B cell (primary cell): Measurements from ENCODE around the gene CAMTA1. TPM values are rescaled to one million over a fixed set of nuclear protein-coding genes. Genes with fewer than 3 reads are reported as not detected.

Source experiments
- ATAC-seq: fragments of 200-7000 bp; cut with Tn5 transposase; one replicate; pipeline ENCODE4 v1.10.0; 2021; ENCODE audit warnings: low read depth, mild to moderate bottlenecking, moderate number of reproducible peaks, moderate library complexity
- CTCF ChIA-PET: fragments of 350-600 bp; sonication (Branson Sonifier 250); formaldehyde crosslinking; loops from one replicate; lab custom pipeline; 2021; ENCODE audit warnings: antibody characterized with exemption, inconsistent platforms; lab: Charles Lee
- POLR2A ChIA-PET: fragments of 350-600 bp; sonication (Branson Sonifier 250); formaldehyde crosslinking; loops from one replicate; lab custom pipeline; 2021; ENCODE audit warnings: antibody characterized with exemption; lab: Charles Lee
- DNase-seq: peaks from one replicate; pipeline ENCODE4 v3.0.0; 2013
- H2AFZ ChIP-seq: 2 replicates; pipeline ENCODE4 v1.6.1; 2012; ENCODE audit warnings: mild to moderate bottlenecking, low read depth, low read length; ENCODE audit not compliant: insufficient read depth, poor library complexity, severe bottlenecking
- H3K27ac ChIP-seq, 2 donors: 1 replicate in 1 of 2; 2 replicates in 1 of 2; pipeline ENCODE4 v1.5.1; 2012 to 2013; ENCODE audit warnings: low read length in 2 of 2, mild to moderate bottlenecking in 2 of 2, moderate library complexity in 1 of 2
- H3K27me3 ChIP-seq, 4 experiments: fragments of 200-600 bp in 1 of 4; sonication (generic) in 1 of 4; replicated peaks in 1 of 4; 1 replicate in 2 of 4; 2 replicates in 2 of 4; pipeline versions ENCODE4 v1.6.1 to v1.7.0; 2013 to 2016; ENCODE audit warnings: low read length in 3 of 4, mild to moderate bottlenecking in 2 of 4, mixed read lengths in 1 of 4, moderate library complexity in 1 of 4; ENCODE audit not compliant: insufficient read depth in 4 of 4, control insufficient read depth in 3 of 4; ENCODE audit errors: control extremely low read depth in 1 of 4
- H3K36me3 ChIP-seq, 2 experiments: replicated peaks in 1 of 2; 1 replicate in 1 of 2; 2 replicates in 1 of 2; pipeline versions ENCODE4 v1.6.1 to v1.7.1; 2013; ENCODE audit warnings: low read length in 1 of 2; ENCODE audit not compliant: insufficient read depth in 2 of 2, control insufficient read depth in 1 of 2; ENCODE audit errors: control extremely low read depth in 1 of 2, extremely low read depth in 1 of 2
- H3K4me1 ChIP-seq, 2 donors: fragments of 200-600 bp in 1 of 2; sonication (generic) in 1 of 2; 1 replicate in 1 of 2; 2 replicates in 1 of 2; pipeline versions ENCODE4 v1.5.1 to v1.6.1; 2013 to 2017; ENCODE audit warnings: low read length in 2 of 2; ENCODE audit not compliant: control insufficient read depth in 2 of 2, insufficient read depth in 2 of 2
- H3K4me2 ChIP-seq: replicated peaks from 2 replicates; pipeline ENCODE3; 2012; ENCODE audit warnings: mild to moderate bottlenecking, low read depth, low read length; ENCODE audit not compliant: poor library complexity, severe bottlenecking
- H3K4me3 ChIP-seq, 5 experiments: fragments of 200-600 bp in 1 of 5; sonication (generic) in 1 of 5; 1 replicate in 3 of 5; 2 replicates in 2 of 5; pipeline versions ENCODE4 v1.5.1 to v1.7.0; 2011 to 2016; ENCODE audit warnings: low read length in 4 of 5, mild to moderate bottlenecking in 4 of 5, low read depth in 2 of 5, control low read depth in 1 of 5, moderate library complexity in 1 of 5; ENCODE audit not compliant: insufficient read depth in 1 of 5; ENCODE audit errors: control extremely low read depth in 1 of 5, extremely low read depth in 1 of 5
- H3K79me2 ChIP-seq: fragments of 200-600 bp; sonication (generic); one replicate; pipeline ENCODE4 v1.6.0; 2016; ENCODE audit warnings: low read length; ENCODE audit not compliant: control insufficient read depth, insufficient read depth
- H3K9ac ChIP-seq: fragments of 200-600 bp; sonication (generic); 2 replicates; pipeline ENCODE4 v1.6.1; 2017; ENCODE audit warnings: mild to moderate bottlenecking, low read length, moderate library complexity
- H3K9me3 ChIP-seq, 3 donors: one replicate each; pipeline versions ENCODE4 v1.6.1 to v1.7.1; 2013; ENCODE audit warnings: low read length in 2 of 3; ENCODE audit not compliant: control insufficient read depth in 2 of 3, insufficient read depth in 1 of 3; ENCODE audit errors: control extremely low read depth in 1 of 3
- H4K20me1 ChIP-seq: 2 replicates; pipeline ENCODE4 v1.6.0; 2012; ENCODE audit warnings: mild to moderate bottlenecking, low read length; ENCODE audit not compliant: insufficient read depth, control insufficient read depth, poor library complexity, severe bottlenecking
- H3K27ac Mint-ChIP-seq: one replicate; pipeline ENCODE4 v1.8.0; 2021; ENCODE audit warnings: mixed read lengths
- H3K27me3 Mint-ChIP-seq: one replicate; pipeline ENCODE4 v1.8.0; 2021; ENCODE audit warnings: mixed read lengths
- H3K4me1 Mint-ChIP-seq: one replicate; pipeline ENCODE4 v1.8.0; 2021; ENCODE audit warnings: mixed read lengths
- H3K4me3 Mint-ChIP-seq: one replicate; pipeline ENCODE4 v1.8.0; 2021; ENCODE audit warnings: mixed read lengths
- H3K9me3 Mint-ChIP-seq: one replicate; pipeline ENCODE4 v1.8.0; 2022; ENCODE audit warnings: mixed read lengths; ENCODE audit not compliant: insufficient read depth
- CTCF ChIP-seq: fragments of 200-600 bp; IDR thresholded peaks from one replicate; pipeline ENCODE4 v1.8.0; 2022; ENCODE audit warnings: antibody characterized with exemption, mild to moderate bottlenecking
- EZH2 ChIP-seq: IDR thresholded peaks from 2 replicates; pipeline ENCODE4 v1.6.1; 2012; ENCODE audit warnings: borderline replicate concordance, low read depth, mild to moderate bottlenecking, moderate library complexity, low read length; ENCODE audit not compliant: insufficient read depth, poor library complexity, severe bottlenecking
- WGBS: methylation state at CpG from one replicate; pipeline ENCODE4 v1.1.5; 2013; ENCODE audit warnings: missing lambda C conversion rate; ENCODE audit not compliant: insufficient coverage; 5-methylcytosine and 5-hydroxymethylcytosine counted together
- intact Hi-C: fragments of 100-400 bp; cut with micrococcal nuclease; formaldehyde crosslinking; loops from one replicate; pipeline ENCODE4 v1.10.0; 2022
- polyA plus RNA-seq: library from polyadenylated mRNA; depleted of rRNA; stranded (reverse); fragments of >200 nt; gene quantifications from 2 replicates; pipeline ENCODE4 v1.2.3, GENCODE V29; 2012
- total RNA-seq, 2 donors: library from RNA; stranded (reverse); fragments of 120-200 nt in 1 of 2; gene quantifications; 1 replicate in 1 of 2; 2 replicates in 1 of 2; pipeline versions ENCODE4 v1.2.3 to v1.2.4, GENCODE V29; 2013 to 2022

Gene CAMTA1
- total and polyA plus RNA-seq, 2 donors (not counting 1 experiment from before 2014, with no cell fraction given) = 42.2 to 45.7 TPM

- H3K27ac ChIP-seq = no peak overlapping the region
- Mint-ChIP-seq H3K4me3 (no peak overlapping the region), H3K4me1 (no peaks in the 10 kb centered on the region), H3K27me3 (peaks cover 20% of the 10 kb centered on the region), H3K27ac (no peak overlapping the region), H3K9me3 (no peaks in the 10 kb centered on the region)
- no peak overlapping the region for H2AFZ ChIP-seq
- H3K9ac ChIP-seq = no peak overlapping the region
- DNase-seq (no peak), ATAC-seq (no peak)
- POLR2A ChIA-PET = no interaction called here
- no peaks in the 10 kb centered on the region for H3K36me3 ChIP-seq
- 88% methylated on average over 4 of the region's 7 CpGs for WGBS
- H3K4me1 ChIP-seq = no peaks in the 10 kb centered on the region
- no peaks in the 10 kb centered on the region for H4K20me1 ChIP-seq
- H3K4me2 ChIP-seq = no peak overlapping the region
- H3K4me3 ChIP-seq = no peak overlapping the region
- no peaks in the 10 kb centered on the region for H3K27me3 ChIP-seq
- CTCF ChIA-PET = no interaction called here
- H3K79me2 ChIP-seq = no peaks in the 10 kb centered on the region
- TF ChIP-seq CTCF (no peak), EZH2 (no peak)
- intact Hi-C loops = no loop called here
- H3K9me3 ChIP-seq = no peaks in the 10 kb centered on the region
Measured at GRCh38 chr1:7540816-7541215, 755.6 kb downstream of the CAMTA1 start.

- Histone ChIP-seq H3K27ac (no peak overlapping the region), H4K20me1 (no peaks in the 10 kb centered on the region), H3K9me3 (no peaks in the 10 kb centered on the region), H3K9ac (no peak overlapping the region), H2AFZ (no peak overlapping the region), H3K79me2 (no peaks in the 10 kb centered on the region), H3K36me3 (no peaks in the 10 kb centered on the region), H3K4me1 (no peaks in the 10 kb centered on the region), H3K4me3 (no peak overlapping the region), H3K27me3 (no peaks in the 10 kb centered on the region), H3K4me2 (no peak overlapping the region)
- ChIA-PET POLR2A (no interaction called here), CTCF (no interaction called here)
- 87% methylated on average over 4 of the region's 11 CpGs for WGBS
- no peak for DNase-seq
- TF ChIP-seq EZH2 = no peak
- intact Hi-C loops = no loop called here
- Mint-ChIP-seq H3K27me3 (peaks cover 20% of the 10 kb centered on the region), H3K4me1 (no peaks in the 10 kb centered on the region), H3K27ac (no peak overlapping the region), H3K4me3 (no peak overlapping the region), H3K9me3 (no peaks in the 10 kb centered on the region)
- no peak for ATAC-seq
Measured at GRCh38 chr1:7541629-7542028, 756.4 kb downstream of the CAMTA1 start.
